MCF 10A (cell line): ENCODE data around the gene PIAS4. TPM values are rescaled to one million over a fixed set of nuclear protein-coding genes. Genes with fewer than 3 reads are reported as not detected.

Source experiments
- BruUV-seq: library from RNA; stranded (reverse); fragments of 400-500 nt; replicated peaks from 2 replicates; lab custom pipeline; 2021; lab: Mats Ljungman, UMichigan
- CTCF ChIA-PET: fragments of 300-600 bp; sonication (Branson Sonifier 250); formaldehyde crosslinking; extraction: SDS; loops from one replicate; lab custom pipeline; 2021; ENCODE audit warnings: antibody characterized with exemption, inconsistent platforms; lab: Yijun Ruan, JAX
- POLR2A ChIA-PET: fragments of 300-600, 350-650 bp; sonication (Branson Sonifier 250); formaldehyde crosslinking; extraction: SDS; loops from one replicate; lab custom pipeline; 2020; ENCODE audit warnings: antibody characterized with exemption, inconsistent platforms; lab: Yijun Ruan, JAX
- DNase-seq: peaks from one replicate; pipeline ENCODE4 v3.0.0-alpha.2; 2018; ENCODE audit not compliant: unreplicated experiment
- H3K27ac Mint-ChIP-seq: one replicate; pipeline ENCODE4 v1.8.0; 2022; ENCODE audit warnings: mild to moderate bottlenecking, low read depth, mixed read lengths; ENCODE audit not compliant: unreplicated experiment
- H3K27me3 Mint-ChIP-seq: one replicate; pipeline ENCODE4 v1.8.0; 2022; ENCODE audit warnings: mixed read lengths; ENCODE audit not compliant: insufficient read depth, unreplicated experiment
- H3K36me3 Mint-ChIP-seq: one replicate; pipeline ENCODE4 v1.8.0; 2022; ENCODE audit warnings: mild to moderate bottlenecking, moderate library complexity, mixed read lengths; ENCODE audit not compliant: insufficient read depth, unreplicated experiment
- H3K4me1 Mint-ChIP-seq: one replicate; pipeline ENCODE4 v1.8.0; 2022; ENCODE audit warnings: mixed read lengths; ENCODE audit not compliant: insufficient read depth, unreplicated experiment
- H3K4me3 Mint-ChIP-seq: one replicate; pipeline ENCODE4 v1.8.0; 2022; ENCODE audit warnings: mild to moderate bottlenecking, moderate library complexity, mixed read lengths; ENCODE audit not compliant: unreplicated experiment
- H3K9me3 Mint-ChIP-seq: one replicate; pipeline ENCODE4 v1.8.0; 2022; ENCODE audit warnings: mixed read lengths; ENCODE audit not compliant: unreplicated experiment
- intact Hi-C: fragments of 100-400 bp; cut with micrococcal nuclease; formaldehyde crosslinking; loops from 2 replicates; pipeline ENCODE4 v1.14.1; 2022
- total RNA-seq: library from RNA; stranded (reverse); gene quantifications from 2 replicates; pipeline ENCODE4 v1.2.3, GENCODE V29; 2022
- TF ChIP-seq, protein P1 (sequence below): fragments of 200-600 bp; IDR thresholded peaks from one replicate; pipeline ENCODE4 v1.8.0; 2022; ENCODE audit warnings: antibody characterized with exemption, mild to moderate bottlenecking; ENCODE audit not compliant: unreplicated experiment

The PIAS4 gene
- total RNA-seq, 1 experiment from 2014 or later, result 15.1 TPM

DNA sequence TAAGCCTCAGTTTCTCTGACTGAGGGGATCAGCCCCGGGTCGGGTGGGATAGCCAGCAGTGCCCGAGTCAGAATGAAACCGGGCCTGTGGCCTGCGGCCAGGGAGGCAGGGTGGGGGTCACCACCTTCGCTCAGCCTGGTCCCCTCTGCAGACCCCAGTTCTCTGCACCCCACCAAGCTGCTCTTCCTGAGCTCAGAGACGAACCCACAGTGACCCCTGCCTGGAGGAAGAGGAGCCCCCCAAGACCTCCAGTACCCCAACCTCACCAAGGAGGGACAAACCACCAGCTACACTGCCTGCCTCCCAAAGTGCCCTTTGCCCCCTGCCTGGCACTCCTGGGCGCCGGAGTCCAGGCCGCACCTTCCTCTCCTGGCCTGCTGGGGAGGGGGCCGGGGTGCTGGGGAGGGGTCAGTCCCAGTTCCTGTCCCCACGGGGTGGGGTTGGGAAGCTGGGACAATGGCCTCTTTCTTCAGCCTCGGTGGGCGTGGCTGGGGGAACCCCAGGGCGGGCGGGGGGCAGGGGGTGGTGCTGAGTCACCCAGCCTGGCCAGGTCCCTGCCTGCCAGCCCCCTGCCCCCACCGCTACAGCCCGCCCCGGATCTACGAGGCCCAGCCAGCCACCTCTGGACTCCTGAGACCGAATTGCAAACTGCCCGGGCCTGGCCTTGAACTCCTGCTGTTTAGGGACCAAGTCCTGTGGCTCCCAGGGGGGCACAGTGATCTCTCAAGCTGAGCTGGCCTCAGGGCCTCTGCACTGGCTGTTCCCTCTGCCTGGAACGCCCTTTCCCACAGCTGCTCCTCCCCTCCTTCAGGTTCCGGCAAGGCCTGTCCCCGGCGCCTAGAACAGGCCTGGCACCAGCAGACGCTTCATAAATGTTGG lies 44.8 kb downstream of the PIAS4 start:
- Mint-ChIP-seq H3K4me3 (peak overlapping the region; percentile 56), H3K27ac (peak overlapping the region; percentile 78), H3K36me3 (peaks cover 89% of the 10 kb centered on the region), H3K9me3 (no peaks in the 10 kb centered on the region), H3K27me3 (no peaks in the 10 kb centered on the region), H3K4me1 (peaks cover 35% of the 10 kb centered on the region)
- BruUV-seq, result no TSS peak
- DNase-seq, result peak; percentile 85
- intact Hi-C loops, result loop anchor here (1.0 to 5.0 kb wide), 2 partner anchors 9 to 45 kb away; partner anchors contain the start of gene PIAS4
- ChIA-PET POLR2A (interaction anchor here (0.8 to 1.1 kb wide), 9 partner anchors 9 to 67 kb away, joined by 3 to 6 read pairs (median 4); partner anchors contain the start of gene EEF2), CTCF (interaction anchor here (0.6 kb wide), 3 partner anchors 9 to 417 kb away, joined by 3 to 5 read pairs (median 4); no protein-coding TSS in a partner anchor)
- TF ChIP-seq, protein P1, sequence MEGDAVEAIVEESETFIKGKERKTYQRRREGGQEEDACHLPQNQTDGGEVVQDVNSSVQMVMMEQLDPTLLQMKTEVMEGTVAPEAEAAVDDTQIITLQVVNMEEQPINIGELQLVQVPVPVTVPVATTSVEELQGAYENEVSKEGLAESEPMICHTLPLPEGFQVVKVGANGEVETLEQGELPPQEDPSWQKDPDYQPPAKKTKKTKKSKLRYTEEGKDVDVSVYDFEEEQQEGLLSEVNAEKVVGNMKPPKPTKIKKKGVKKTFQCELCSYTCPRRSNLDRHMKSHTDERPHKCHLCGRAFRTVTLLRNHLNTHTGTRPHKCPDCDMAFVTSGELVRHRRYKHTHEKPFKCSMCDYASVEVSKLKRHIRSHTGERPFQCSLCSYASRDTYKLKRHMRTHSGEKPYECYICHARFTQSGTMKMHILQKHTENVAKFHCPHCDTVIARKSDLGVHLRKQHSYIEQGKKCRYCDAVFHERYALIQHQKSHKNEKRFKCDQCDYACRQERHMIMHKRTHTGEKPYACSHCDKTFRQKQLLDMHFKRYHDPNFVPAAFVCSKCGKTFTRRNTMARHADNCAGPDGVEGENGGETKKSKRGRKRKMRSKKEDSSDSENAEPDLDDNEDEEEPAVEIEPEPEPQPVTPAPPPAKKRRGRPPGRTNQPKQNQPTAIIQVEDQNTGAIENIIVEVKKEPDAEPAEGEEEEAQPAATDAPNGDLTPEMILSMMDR, result no peak

GRCh38 chr19:4052993-4053422 lies 45.5 kb downstream of the PIAS4 start:
- ChIA-PET CTCF (interaction anchor here (0.6 kb wide), 1 partner anchor 10 kb away, joined by 3 read pairs; no protein-coding TSS in a partner anchor), POLR2A (interaction anchor here (0.9 to 1.1 kb wide), 3 partner anchors 8 to 11 kb away, joined by 4 to 6 read pairs (median 5); no protein-coding TSS in a partner anchor)
- peak overlapping the region; percentile 78 for H3K27ac Mint-ChIP-seq
- H3K9me3 Mint-ChIP-seq, result no peaks in the 10 kb centered on the region
- TF ChIP-seq, protein P1, result no peak
- DNase-seq, result peak; percentile 60
- peaks cover 89% of the 10 kb centered on the region for H3K36me3 Mint-ChIP-seq
- peak overlapping the region; percentile 56 for H3K4me3 Mint-ChIP-seq
- intact Hi-C loops, result loop anchor here (1.0 to 5.0 kb wide), 2 partner anchors 8 to 46 kb away; partner anchors contain the start of gene PIAS4
- peaks cover 41% of the 10 kb centered on the region for H3K4me1 Mint-ChIP-seq
- BruUV-seq, result no TSS peak
- H3K27me3 Mint-ChIP-seq, result no peaks in the 10 kb centered on the region

DNA sequence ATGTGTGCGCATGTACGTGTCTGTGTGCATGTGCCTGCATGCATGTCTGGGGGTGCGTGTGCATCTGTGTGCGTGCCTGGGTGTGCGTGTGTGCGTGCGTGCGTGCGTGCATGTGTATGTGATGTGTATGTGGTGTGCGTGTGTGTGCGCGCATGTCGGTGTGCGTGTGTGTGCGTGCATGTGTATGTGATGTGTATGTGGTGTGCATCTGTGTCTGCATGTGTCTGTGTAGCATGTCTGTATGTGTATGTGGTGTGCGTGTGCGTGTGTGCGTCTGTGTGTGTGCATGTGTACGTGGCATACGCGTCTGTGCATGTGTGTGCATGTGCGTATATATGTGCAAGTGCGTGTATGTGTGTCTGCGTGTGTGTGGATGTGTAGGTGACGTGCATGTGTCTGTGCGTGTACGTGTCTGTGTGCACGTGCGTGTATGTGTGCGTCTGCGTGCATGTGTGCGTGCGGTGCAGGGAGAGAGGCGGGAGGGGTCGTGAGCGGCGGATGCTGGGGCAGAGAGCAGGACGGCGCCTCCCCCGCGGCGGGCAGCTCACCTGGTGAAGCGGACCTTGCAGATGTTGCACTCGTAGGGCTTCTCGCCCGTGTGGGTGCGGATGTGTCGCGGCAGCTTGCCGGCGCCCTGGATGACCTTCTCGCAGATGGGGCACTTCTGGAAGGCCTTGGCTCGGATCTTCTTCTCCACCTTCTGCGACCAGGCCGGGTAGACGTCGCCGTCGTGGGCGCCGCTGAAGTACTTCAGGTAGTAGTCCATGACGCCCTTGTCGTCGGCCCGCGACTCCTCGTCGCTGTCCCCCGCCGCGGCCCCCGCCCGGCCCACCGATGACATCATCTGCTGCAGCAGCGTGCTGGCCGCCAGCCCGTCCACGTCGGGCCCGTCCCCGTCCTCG lies 46.1 kb downstream of the PIAS4 start:
- Mint-ChIP-seq H3K36me3 (peaks cover 87% of the 10 kb centered on the region), H3K27me3 (no peaks in the 10 kb centered on the region)

More for the DNA sequence above, 46.1 kb downstream of the PIAS4 start:
- ChIA-PET POLR2A (no interaction called here), CTCF (no interaction called here)
- DNase-seq, result no peak
- Mint-ChIP-seq H3K9me3 (no peaks in the 10 kb centered on the region), H3K27ac (no peak overlapping the region), H3K4me3 (peak overlapping the region; percentile 56), H3K4me1 (peaks cover 41% of the 10 kb centered on the region)
- BruUV-seq, result no TSS peak
- intact Hi-C loops, result loop anchor here (5.0 kb wide), 1 partner anchor 46 kb away; the partner anchor contains the start of gene PIAS4
- TF ChIP-seq, protein P1, result no peak
